ENCODE results near the gene ANO2.

Gene ANO2

DNA sequence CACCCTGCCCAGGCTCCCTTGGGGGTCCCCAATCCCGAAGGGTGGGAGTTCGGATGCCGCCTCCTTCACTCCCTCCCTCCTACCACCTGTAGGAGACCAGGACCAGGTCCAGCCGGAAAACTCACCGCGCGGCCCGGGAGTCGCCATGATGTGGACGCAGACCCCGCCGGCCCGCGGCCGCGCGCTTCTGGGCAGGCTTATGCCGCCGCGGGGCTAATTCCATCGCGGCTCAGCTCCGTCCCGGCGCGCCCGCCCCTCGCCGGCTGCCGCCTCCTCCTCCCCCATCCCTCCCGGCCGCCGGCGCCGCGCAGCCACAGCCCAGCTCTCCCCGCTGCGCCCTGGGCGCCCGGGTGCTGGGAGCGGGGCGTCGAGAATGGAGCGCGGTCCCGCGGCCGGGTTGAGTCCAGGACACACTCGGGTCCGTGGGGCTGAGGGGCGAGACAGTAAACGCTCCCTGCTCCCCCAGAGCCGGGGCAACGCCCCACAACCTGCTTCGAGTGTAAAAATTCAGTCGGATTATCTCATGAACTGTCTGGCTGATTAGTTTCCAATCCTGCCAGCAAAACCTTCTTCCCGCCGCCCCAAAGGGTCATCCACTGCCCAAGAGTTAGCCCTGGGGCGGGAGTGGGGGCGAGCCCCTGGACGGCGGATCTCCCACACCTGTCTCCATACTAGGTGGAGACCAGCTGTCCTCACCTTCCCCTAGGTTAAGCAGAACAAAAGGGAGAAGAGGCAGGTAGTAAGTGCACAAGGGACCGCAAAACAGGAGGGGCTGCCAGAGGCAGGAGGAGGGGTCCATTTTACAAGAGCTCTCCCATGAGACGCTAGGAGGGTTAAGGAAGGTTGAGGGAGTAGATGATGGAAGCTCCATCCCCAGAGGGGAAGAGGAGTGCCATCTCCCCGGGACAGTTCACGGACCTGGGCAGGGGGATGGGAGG, at the start of gene ANO2:
ANO2 (minus strand) TSS at position 189 of the 938 bp plus-strand sequence; CDS start at position 147, 42 bp downstream.
- DNase-seq: no peak

DNA sequence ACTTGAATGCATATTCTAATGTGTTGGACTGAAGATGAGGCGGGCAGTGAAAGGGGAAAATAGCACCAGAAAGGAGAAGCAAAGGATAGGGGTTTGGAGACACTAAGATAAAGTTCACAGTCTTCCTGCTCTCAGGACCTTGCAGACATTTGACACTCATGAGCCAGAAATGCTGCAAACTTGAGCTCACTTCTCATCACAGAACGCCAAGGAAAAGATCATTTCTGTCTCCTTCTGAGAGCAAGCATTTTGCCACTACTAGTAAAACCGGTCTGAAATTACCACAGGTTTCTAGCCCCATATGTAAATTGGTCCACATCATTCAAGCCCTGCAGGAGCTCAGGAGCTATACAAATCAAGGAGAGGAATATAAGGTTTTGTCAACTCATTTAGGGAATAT, 44.6 kb upstream of the ANO2 start:
- DNase-seq: no peak

DNA sequence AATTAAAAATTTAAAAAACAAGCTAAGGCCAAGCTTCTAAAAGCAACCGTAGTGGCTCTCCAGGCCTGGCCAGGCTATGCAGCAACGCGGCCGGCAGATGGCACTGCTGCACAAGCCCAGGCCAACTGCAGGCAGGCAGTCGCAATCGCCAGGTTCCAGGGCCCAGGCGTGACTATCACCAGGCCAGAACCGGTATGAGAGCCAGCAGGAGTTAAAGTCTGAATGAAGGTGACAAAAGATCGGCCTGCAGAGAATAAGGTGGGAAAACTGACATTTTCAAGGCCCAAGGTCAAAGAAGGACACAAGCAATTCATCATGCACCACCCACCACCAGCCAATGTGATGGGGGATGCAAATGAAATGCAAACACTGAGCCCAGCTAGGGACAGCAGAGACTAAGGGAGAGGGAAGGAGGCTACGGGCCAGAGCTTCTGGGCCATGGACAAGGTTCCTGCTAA, 43.6 kb upstream of the ANO2 start:
- DNase-seq: peak; percentile 70

DNA sequence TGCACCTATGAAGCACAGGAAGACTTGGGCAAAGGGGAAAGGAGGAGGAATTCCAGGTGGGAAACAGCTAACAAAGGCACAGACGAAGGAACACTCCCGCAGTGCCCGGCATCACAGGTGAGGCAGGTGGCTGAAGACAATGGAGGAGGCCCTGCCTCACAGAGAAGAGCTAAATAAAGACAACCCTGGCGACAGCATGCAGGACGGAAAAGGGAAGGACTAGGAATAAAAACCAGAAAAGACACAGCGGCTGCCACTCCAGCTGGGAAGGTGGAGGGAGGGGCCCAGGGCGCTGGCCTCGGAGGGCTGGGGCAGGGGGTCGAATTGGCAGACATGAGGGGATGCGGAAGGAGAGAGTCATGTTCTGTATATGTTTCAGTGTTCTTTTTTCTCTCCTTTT, 43.0 kb upstream of the ANO2 start:
- DNase-seq: no peak

DNA sequence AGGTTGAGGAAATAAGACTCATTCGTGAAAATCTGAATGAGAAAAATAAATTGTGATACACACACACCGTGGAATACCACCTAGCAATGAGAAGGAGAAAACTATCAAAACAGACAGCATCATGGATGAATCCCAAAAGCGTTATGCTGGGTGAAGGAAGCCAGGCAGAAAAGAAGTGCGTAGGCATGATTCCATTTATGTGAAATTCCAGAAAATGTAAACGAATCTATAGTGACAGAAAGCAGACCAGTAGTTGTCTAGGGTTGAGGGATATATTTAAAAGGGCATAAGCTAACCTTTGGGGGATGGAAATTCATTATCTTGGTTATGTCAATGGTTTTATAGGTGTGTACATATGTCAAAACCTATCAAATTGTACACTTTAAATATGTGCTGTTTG, 42.5 kb upstream of the ANO2 start:
- no peak for DNase-seq

DNA sequence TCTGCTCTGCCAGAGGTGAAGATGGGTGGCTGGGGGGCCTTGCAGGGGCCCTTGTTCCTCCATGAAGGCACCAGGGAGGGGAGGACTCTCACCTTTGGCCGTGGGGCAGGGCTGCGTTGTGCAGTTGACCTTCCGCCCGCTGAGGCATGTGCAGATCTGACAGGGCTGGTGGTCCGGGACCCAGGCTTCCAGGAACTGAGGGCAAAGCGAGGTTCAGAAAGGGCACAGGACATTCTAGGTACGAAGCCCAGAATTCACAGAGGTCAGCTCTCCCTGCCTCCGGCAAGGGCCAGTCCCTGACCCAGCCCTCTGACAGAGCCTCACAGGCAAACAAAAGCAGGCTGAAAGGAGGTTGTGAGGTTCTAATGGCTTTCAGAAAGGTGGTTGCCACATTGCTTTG, 40.4 kb upstream of the ANO2 start:
- no peak for DNase-seq

DNA sequence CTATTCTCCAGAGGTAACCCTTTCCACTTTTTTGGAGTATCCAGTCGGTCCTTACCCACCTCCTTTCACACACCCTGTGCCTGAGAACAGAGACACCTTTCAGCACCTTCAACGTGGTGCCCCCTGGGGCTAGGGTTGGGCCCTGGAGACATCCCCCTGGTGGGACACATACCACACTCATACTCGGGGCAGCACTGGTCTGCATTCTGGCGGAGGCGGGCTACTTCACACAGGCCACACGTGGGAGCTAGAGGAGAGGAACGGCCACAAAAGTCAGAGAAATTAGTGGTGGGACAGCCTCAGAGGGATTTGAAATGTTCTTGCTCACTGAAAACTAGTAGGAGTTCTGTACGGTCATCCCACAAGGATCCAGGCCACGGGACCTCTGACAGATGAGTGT, 39.8 kb upstream of the ANO2 start:
- no peak for DNase-seq

DNA sequence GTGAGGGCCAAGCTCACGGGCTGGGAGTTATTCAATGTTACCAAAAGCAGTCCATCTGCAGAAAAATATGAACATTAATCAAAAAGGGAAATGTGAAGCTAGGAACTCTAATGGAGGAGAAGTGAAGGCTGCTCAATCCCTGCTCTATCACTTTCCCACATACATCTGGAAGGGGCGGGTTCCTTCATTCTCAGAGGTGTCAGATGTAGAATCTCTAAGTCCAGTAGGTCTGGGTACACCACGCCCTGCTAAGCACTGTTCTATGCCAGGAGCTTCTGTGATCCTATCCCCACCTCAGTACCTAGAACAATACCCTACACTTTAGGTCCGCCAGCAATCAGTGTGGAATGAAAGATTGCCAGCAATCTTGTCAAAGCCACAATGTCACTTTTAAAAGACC, 37.0 kb upstream of the ANO2 start:
- DNase-seq: no peak

DNA sequence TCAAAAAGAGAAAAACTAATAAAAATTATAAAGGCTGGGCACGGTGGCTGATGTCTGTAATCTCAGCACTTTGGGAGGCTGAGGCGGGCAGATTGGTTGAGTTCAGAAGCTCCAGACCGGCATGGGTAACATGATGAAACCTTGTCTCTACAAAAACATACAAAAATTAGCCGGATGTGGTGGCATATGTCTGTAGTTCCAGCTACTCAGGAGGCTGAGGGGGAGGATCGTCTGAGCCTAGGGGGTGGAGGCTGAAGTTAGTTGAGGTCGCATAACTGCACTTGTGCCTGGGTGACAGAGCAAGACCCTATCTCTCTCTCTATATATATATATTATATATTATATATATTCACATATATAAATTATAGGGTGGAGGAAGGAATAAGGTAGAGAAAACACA, 32.5 kb upstream of the ANO2 start:
- no peak for DNase-seq

DNA sequence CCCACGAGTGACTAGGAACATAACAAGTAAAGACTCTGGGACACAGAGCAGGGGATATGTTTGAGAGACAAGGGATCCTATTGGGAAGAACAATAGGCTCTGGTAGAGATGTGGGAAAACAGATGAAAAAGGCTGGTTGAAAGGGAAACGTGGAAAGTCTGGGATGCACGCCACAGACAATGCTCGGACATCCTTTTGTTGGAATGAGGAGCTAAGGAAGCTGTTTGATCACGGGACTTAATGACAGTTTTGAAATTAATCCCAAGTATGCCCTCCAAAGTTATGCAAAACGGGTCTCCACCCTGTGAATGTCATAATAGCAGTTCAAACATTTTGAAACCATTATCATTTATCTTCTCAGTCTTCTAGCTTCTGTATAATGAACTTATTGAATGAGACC, 31.7 kb upstream of the ANO2 start:
- DNase-seq: no peak

DNA sequence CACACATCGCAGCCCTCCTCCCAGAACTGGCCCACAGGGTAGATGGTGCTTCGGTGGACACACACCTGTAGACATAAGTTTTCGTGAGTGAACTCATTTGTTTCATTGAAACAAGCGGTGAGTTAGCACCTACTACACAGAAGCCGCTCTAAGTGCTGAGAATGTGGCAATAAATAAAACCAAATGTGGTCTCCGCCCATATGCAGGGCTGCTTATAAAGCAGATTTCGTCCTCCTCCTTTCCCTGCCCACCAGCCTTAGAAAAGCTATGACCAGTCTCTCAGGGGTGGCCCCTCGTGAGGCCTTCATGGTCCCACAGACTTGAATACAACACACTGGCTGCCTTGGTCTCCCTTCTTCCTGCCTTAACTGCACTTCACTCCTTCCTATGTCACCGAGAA, 31.1 kb upstream of the ANO2 start:
- DNase-seq: no peak

DNA sequence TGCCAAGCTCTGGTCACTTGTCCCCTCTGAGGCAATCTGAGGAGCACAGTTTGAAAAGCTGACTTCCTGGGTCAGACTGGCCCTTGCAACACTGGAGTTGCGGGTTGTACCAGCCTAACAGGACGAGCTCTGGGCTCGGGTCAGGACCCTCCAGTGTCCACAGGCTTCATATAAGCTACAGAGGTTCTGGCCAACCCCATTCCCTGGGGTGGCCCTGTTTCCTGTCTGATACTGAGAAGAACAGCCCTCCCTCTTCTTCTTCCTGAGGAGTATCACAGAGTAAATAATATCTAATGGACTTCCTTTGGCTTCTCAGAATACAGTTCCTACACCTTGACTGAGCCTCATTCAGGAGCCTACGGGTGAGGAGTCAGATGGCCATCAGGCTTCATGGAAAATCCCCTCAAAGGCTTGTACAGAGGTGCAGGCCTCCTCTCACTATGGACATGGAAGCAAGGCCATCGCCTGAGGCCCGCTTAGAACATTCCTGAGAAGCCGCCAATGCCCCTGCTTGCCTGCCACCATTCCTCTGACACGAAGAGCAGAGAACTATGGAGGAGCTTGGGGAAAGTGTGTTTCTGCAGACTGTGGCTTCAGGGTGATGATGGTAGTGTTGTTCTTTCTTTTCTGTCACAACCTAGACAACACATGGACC, 28.5 kb upstream of the ANO2 start:
- no peak for DNase-seq

DNA sequence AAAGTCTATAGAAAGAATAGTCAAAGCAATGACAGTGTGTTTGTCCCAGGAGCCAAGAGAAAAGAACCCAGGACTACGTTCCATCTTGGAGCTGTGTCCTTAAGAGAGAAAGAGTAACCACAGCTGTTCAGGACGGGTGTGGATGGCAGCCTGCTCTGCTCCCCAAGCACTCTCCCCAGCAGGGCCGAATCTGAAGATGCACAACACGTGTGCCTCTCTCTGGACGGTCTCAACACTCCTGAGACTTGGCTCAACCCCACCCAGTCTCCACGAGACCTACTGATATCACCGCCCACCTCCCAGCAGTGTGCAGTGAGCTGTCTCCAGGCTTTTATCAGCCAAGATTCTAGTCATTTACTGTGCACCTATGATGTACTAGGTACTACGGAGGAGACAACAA, 27.3 kb upstream of the ANO2 start:
- DNase-seq: no peak

DNA sequence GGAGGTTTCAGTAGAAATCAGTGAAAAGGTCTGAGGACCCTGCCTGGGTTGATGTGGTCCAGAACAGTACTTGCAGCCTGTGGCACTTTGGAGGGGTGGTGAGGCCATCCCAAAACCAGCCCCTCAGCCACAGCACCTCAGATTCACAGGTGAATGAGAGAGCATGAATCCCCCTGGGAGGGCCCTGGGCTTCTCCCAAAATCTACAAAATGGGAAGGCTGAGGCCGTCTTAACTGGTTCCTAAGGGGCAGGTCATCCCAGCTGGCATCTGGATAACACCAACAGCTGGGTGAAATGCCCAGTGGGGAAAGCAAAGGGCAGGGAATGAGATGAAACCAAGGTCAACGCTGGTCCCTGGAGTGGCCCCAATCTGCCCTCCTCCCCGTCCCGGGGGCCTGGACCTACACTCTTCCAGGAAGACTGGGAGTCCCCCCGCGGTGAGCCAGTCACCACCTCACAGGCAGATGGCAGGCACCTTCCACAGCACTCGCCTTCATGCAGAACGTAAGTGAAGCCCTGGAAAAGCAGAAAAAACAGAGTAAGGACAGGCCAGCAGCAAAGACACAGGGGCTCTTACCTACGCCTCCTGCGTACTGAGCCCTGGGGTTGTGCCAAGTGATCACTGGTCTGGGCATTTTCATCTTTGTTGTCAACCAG, 26.3 kb upstream of the ANO2 start:
- DNase-seq: no peak

DNA sequence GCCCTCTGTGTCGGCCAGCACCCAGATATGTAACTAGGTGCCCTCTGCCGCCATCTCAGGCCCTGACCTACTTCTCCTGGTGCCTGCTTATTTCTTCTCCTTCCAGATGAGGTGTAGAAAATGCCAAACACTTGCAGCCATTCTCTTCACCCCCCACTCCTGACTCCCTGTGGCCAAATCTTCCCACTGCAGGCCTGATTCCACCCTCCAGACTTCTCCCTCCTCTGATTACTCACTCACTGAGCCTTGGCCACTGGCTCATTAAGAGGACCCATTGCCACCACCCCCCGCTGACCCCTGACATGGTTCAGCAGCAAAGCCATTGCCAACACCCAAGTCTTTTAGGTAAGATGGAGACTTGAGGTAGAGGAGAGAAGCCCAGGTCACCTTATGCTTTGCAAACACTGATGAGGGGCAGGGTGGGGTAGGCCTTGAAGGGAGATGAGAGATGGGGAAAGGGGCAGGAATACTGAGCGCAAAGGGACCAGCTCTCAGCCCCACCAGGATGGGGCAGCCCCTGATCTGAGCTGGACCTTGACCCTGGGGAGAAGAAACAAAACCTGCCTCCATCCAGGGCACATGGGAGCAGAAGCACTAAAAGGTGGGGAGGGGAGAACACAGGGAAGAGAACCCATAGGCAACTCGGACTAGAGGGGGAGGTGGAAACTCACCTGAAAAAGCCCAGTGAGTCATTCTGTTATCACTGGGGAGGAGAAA, 25.1 kb upstream of the ANO2 start:
- no peak for DNase-seq

DNA sequence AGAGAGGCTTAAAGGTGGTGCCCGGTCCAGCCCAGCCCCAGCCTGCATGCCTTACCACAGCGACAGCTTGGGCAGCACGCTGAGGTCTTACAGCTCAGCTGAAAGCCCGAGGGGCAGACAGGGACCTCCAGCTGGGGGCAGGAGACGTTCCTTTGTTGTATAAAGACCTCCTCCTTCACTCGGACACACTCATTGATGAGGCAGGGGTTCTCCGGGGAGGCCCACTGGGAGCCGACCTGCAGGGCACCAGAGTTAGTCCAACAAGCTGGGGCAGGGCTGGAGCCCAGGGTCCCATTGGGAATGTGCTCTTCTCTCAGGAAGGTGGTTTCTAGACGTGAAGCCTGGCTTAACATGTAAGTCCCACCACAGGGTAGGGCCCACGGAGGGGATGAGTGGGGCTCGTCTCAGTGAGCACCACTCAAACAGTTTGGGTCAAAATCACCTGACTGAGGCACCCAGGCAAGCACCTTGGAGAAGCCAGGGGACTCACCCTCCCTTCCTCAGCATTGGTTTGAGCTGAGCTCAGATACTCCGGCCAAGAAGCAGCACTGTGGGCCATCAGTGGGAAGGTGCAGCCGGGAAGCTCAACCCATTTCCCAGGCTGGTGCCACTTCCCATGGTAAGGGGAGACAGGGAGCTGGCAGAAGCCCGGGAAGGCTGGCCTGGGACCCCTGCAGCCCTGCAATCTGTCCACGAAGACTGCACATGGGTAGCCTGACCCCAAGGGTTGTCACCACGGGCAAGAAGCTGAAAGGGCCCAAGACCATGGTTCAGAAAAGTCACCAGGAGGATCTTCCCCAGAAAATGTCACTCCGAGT, 24.3 kb upstream of the ANO2 start:
- no peak for DNase-seq

DNA sequence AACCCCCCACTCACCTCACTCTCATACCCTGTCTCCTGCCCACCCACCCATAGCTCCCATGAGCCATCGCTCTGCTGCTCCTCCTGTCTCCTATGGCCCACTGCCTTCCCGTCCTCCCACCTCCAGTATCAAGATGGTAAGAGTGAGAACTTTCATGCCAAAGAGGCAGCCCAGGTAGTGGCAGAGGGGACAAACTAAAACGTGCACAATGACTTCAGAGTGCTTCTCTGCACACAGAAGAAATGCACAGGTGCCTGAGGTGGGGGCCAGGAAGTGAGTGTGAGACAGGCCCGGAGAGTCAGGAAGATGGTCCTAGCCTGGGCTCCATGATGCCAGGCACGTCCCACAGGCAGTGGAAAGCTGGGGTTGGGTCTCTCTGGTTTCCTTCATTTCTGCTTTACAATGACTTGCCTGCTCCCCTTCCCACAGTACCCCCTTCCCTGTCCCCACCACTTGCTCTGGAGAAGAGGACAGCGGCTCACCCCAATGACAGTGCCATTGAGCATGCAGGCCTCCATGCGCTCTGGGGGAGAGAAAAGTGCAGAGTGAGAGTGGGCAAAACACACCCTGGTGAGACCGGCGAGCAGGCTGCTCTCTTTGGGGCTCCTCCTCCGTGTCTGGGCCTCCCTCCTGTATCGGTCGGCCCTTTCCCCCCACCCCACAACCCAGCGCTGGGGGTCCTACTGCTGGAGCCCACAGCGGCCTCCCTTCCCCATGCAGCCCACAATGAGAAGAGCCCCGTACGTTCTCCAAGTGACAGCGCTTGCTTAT, 22.8 kb upstream of the ANO2 start:
- DNase-seq: no peak

DNA sequence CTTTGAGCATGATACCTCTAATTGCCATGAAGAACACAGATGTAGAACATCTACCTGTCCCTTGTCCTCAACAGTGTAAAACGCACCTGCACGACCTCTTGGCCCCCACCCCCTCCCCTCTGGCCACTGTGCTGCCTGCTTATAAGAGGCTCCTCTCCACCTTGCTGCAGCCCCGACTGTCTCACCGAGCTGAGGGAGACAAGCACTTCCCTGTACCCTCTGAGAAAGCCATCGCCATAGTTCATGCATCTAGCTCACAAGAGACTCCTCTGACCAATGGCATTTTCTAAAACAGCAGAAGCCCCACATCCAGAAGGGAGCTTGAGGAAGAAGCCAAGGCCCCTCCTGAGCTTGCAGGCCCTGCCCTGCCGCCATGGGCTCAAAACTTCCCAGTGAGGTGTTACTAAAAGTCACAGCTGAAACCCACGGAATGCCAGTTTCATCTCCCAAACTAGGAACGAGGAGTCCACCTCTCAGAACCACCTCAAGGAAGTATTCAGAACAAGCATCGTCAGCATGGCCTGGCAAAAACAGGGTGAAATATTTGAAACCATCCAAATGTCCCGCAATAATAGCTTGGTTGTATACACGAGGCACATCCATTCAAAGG, 21.5 kb upstream of the ANO2 start:
- DNase-seq: no peak

DNA sequence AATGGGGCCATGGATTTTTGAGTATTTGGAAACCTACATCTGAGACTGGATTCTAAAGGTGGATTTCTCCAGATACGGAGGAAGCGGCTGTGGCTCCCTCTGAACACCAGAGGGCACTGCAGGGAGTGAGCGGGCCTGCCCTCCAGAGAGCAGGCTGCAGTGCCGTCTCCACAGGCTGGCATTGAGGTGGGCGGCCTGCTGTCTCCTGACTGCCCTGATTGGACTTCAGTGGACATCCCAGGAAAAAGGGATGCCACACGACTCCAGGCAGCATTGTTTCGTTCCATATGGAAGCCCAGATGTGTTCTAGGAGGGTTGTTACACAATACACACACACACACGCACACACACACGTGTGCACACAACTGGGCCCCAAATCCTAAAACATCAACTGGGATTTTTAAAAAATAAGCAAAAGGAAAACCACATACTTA, 20.9 kb upstream of the ANO2 start:
- DNase-seq: peak; percentile 47

DNA sequence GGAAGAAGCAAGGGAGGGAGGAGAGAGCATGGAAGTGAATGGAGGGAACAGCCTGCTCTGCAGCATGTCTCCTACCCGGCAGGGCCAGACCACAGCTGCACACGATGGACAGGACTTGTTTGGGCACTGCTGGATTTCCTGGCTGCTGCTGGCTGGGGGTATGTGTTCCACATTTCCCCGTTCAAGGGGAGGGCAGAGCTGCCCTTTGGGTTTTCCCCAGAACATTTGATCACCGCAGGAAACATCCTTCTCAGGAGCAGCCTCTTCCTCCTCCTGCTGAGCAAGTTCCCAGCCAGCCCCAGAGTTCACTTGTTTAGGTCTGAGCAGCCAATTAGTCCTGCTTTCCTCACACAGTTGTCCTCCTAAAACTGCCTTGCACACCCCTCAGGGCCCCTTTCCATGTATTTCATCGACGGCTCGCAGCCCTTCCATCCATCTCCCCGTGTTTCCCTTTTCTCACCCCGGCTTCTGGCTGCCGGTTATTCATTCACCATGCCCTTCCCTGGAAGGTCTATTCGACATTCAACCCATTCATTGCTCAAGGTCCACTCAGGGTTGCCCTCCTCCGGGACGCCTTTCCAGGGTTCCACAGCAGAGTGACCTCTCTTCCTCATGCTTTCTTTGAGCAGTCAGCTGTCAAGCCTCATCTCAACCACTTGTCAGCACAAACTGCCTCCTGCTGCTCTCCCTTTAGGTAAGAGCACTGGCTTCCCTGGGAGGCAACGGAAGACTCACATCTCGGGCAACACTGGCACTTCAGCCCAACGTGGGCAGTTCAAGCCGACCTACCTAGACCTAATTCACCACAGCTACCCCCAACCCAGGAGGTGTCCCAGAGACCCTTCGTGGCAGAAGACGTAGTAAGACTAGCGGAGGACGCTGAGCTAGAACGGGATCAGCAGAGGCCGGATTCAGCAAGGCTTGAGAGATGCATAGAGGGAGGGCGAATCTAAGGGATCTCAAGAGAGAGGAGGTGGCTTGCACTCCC, 20.1 kb upstream of the ANO2 start:
- no peak for DNase-seq
